Muscle layer of colon (tissue), 2 donors: ENCODE results near the gene ATP6V1F.

ENCODE experiments used
- H3K27ac ChIP-seq: one replicate; pipeline ENCODE4 v1.7.0; 2013; ENCODE audit warnings: low read depth, mild to moderate bottlenecking, low read length, moderate library complexity
- H3K27me3 ChIP-seq, 2 donors: one replicate each; pipeline ENCODE4 v1.7.0; 2013; ENCODE audit warnings: low read length in 2 of 2, mild to moderate bottlenecking in 2 of 2; ENCODE audit not compliant: insufficient read depth in 2 of 2, control insufficient read depth in 1 of 2
- H3K36me3 ChIP-seq: one replicate; pipeline ENCODE4 v1.7.0; 2013; ENCODE audit warnings: mild to moderate bottlenecking, low read length; ENCODE audit not compliant: insufficient read depth
- H3K4me1 ChIP-seq: one replicate; pipeline ENCODE4 v1.7.0; 2013; ENCODE audit warnings: mild to moderate bottlenecking, low read length; ENCODE audit not compliant: insufficient read depth
- H3K4me3 ChIP-seq, 2 donors: one replicate each; pipeline ENCODE4 v1.7.0; 2013; ENCODE audit warnings: low read length in 2 of 2, low read depth in 1 of 2, mild to moderate bottlenecking in 1 of 2, moderate library complexity in 1 of 2
- H3K9ac ChIP-seq: one replicate; pipeline ENCODE4 v1.7.0; 2013; ENCODE audit warnings: low read length
- H3K9me3 ChIP-seq: one replicate; pipeline ENCODE4 v1.7.0; 2013; ENCODE audit warnings: mild to moderate bottlenecking, low read length
- donor health status: abdominal sarcoma.
- donor health status: Adenocarcinoma of cecum.

Gene ATP6V1F

DNA sequence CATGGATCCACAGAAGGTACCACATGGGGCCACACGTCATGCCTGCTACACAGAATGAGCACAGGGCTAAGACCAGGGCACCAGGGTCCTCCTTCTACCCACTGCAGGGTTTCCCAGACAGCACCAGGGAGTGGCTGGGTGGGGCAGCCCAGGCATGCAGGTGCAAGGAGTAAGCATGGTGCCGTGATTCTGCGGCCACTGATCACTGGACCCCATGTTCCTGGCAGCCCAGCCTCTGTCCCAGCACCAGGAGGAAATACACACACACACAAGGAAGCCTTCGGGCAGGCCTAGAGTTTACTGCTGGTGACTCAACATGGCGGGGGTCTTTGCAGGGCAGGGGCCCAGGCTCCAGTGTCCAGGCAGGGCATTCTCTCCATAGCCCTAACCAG lies 13.9 kb downstream of the ATP6V1F start:
- H3K27ac ChIP-seq, result no peak overlapping the region
- H3K27me3 ChIP-seq, result no peaks in the 10 kb centered on the region
- no peaks in the 10 kb centered on the region for H3K36me3 ChIP-seq
- H3K4me3 ChIP-seq, result no peak overlapping the region
- no peaks in the 10 kb centered on the region for H3K9me3 ChIP-seq
- no peaks in the 10 kb centered on the region for H3K4me1 ChIP-seq
- no peak overlapping the region for H3K9ac ChIP-seq

DNA sequence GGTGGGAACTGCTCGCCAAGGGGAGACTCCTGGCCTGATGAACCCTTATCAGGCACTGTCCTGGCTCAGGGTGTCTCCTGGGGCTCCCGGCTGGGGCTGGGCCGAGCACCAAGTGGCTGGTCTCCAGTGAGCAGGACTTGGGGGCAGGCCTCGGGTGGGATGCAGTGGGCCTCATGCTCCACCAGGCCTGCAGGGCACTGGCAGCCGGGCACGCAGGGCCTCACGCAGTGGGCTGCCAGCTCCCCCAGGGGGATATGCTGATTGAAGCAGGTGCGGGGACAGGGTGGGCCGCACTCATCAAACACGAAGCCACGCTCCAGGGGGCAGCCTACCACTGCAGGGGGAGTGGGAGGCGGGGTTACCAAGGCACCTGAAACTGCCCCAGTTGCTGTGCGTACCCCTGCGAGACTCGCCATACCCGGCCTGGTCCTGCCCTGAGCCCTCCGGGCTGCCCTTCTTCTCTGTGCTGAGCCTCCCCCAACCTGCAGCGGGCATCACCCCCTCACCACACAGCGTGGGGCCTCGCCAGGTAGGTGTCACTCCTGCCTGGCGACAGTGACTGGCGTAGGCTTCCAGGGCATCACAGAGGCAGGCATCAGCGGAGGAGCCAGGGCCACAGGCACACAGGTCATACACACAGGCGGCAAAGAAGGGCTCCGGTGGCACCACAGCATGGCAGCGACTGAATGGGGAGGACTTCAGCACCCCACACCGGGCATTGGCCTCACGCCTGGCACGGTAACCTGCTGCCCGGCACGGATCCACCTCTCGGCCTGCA lies 14.5 kb downstream of the ATP6V1F start:
- Histone ChIP-seq H3K27me3 (no peaks in the 10 kb centered on the region), H3K9ac (no peak overlapping the region), H3K4me1 (no peaks in the 10 kb centered on the region), H3K9me3 (no peaks in the 10 kb centered on the region), H3K36me3 (no peaks in the 10 kb centered on the region), H3K4me3 (no peak overlapping the region), H3K27ac (no peak overlapping the region)

DNA sequence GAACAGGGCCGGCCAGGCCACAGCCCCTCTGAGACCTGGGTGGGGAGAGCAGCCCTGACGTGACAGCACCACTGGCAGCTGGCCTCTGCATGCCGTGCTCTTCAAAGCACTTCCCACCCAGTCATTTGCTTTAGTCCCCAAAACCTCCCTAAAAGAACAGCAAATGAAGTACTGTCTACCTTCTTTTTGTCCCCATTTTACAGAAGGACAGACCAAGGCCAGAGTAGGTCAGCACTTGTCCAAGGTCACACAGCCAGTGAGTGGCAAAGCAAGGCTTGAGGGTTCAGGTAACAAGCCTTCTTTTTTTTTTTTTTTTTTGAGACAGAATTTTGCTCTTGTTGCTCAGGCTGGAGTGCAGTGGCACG lies 15.1 kb downstream of the ATP6V1F start:
- no peaks in the 10 kb centered on the region for H3K27me3 ChIP-seq
- no peak overlapping the region for H3K4me3 ChIP-seq
- H3K9ac ChIP-seq, result no peak overlapping the region
- H3K27ac ChIP-seq, result no peak overlapping the region
- H3K4me1 ChIP-seq, result no peaks in the 10 kb centered on the region
- no peaks in the 10 kb centered on the region for H3K36me3 ChIP-seq
- H3K9me3 ChIP-seq, result no peaks in the 10 kb centered on the region

DNA sequence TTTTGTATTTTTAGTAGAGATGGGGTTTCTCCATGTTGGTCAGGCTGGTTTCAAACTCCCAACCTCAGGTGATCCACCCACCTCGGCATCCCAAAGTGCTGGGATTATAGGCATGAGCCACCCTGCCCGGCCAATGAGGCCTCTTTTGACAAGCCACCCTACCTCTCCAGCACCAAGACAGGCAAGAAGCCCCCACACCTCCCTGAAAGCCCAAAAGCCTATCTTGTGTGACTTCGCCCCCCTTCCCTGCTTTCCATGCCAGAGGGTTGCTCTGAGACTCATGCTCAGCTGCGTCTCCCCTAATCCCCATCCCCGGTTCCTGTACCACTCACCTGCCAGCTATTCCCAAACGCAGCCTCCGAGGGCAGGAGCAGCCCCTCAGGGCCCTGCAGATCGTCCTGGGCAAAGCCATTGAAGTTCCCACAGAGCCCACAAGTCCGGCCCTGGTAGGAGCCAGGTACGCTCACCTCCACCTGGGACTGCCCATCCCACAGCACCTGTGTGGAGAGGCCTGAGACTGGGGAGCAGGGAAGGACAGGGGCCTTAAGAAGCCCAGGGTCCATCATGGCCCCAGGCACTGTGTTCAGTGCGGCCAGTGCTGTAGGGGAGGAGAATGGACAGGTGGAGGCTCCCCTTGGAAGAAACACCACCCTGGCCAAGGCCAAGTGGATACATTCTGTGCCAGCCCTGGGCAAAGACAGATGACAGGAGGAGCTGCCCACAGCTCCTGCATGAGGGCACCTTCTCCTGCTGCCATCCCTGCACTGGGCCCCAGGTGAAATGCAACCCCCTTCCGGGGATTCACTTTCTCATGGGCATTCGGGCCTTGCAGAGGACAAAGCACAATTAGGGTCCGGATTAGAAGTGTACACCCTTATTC lies 15.8 kb downstream of the ATP6V1F start:
- Histone ChIP-seq H3K27ac (no peak overlapping the region), H3K4me3 (no peak overlapping the region)

DNA sequence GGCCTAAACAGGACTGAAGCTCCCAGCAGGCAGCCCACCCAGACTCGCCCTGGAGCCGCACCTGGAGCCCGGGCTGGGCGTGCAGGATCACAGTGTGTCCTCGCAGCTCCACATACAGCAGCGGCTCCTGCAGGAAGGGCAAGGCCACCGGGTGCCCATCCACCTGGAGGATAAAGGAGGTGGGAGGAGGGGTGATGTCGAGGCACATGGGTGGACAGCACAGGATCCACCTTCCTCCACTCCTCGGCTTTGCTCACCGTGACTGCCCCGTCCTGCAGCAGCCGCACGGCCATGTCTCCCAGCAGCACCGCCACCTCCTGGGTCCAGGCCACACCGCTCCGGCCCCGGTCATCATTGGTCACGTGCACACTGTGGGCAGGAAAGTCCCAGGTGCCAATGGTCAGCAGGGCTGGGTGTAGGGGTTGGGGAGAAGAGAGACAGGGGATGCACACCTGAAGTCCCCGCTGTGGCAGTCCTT lies 16.8 kb downstream of the ATP6V1F start:
- Histone ChIP-seq H3K36me3 (no peaks in the 10 kb centered on the region), H3K4me3 (no peak overlapping the region), H3K9ac (no peak overlapping the region), H3K27me3 (no peaks in the 10 kb centered on the region), H3K9me3 (no peaks in the 10 kb centered on the region), H3K27ac (no peak overlapping the region), H3K4me1 (no peaks in the 10 kb centered on the region)

More for the DNA sequence above, 15.8 kb downstream of the ATP6V1F start:
- Histone ChIP-seq H3K27me3 (no peaks in the 10 kb centered on the region), H3K9ac (no peak overlapping the region), H3K9me3 (no peaks in the 10 kb centered on the region), H3K36me3 (no peaks in the 10 kb centered on the region), H3K4me1 (no peaks in the 10 kb centered on the region)

DNA sequence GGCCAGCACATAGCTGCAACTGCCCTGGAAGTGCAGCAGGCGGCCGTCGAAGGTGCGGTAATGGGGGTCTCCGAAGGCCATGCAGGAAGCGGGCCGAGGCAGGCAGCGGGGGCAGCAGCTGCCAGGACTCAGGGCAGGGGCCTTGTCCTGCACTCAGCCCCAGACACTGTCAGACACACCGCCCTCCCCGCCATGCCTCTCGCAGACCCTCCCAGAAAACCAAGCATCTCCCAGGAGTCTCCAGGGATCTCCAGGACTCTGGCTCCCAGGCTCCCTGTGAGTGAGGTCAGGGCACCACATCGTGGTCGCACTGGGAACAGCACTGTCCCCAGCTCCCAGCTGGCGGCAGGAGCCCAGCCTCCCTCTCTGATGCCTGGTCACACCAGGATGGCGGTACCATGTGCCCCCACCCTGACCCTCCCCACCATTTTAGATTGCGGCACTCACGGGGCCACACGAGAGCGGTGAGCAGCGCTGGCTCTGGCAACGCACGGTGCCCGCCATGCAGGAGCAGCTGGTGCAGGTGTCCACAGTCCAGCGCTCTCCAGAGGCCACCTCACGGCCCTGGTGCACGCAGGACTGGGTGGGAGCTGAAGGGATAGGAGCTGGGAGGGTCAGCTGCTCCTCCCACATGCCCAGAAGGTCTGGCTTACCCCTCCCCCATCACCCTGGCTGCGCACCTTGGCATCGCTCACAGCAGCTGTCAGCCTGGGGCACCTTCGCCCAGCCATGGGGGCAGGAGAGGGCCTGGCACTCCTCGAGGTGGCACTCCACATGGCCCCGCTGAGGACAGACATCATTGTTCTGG lies 17.5 kb downstream of the ATP6V1F start:
- Histone ChIP-seq H3K4me1 (no peaks in the 10 kb centered on the region), H3K27ac (no peak overlapping the region), H3K4me3 (no peak overlapping the region), H3K9ac (no peak overlapping the region), H3K27me3 (no peaks in the 10 kb centered on the region), H3K36me3 (no peaks in the 10 kb centered on the region), H3K9me3 (no peaks in the 10 kb centered on the region)

DNA sequence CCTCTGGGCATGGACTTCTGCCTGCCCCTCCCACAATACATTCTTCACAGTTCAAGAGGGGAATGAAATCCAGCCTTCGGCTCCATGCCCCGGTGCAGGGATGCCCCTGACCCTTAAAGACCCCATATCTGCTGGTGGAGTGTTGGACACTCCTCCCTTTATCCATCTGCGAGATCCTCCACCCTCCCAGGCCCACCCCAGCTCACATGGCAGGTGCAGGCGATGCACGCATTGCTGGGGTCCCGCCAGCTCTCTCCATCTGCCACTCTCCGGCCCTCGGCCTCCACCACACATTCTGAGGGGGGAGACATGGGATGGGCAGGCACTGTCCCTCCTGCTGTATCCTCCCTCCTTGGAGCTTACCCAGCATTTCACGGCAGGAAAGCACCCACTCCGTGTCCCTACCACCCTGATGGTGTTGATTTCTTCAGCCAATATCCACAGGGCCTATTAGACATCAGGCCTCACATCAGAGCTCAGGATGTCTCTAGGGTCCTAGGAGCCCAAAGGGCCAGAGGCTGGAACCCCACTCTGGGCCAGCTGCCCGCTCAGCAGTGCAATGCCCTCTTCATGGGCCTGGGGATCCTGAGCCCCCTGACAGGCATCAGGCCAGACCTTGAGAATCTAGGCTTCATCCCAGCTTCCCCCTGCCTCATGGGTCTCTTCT lies 18.3 kb downstream of the ATP6V1F start:
- no peak overlapping the region for H3K9ac ChIP-seq
- H3K36me3 ChIP-seq, result no peaks in the 10 kb centered on the region
- no peak overlapping the region for H3K4me3 ChIP-seq
- no peaks in the 10 kb centered on the region for H3K9me3 ChIP-seq
- H3K27ac ChIP-seq, result no peak overlapping the region
- no peaks in the 10 kb centered on the region for H3K27me3 ChIP-seq
- H3K4me1 ChIP-seq, result no peaks in the 10 kb centered on the region

DNA sequence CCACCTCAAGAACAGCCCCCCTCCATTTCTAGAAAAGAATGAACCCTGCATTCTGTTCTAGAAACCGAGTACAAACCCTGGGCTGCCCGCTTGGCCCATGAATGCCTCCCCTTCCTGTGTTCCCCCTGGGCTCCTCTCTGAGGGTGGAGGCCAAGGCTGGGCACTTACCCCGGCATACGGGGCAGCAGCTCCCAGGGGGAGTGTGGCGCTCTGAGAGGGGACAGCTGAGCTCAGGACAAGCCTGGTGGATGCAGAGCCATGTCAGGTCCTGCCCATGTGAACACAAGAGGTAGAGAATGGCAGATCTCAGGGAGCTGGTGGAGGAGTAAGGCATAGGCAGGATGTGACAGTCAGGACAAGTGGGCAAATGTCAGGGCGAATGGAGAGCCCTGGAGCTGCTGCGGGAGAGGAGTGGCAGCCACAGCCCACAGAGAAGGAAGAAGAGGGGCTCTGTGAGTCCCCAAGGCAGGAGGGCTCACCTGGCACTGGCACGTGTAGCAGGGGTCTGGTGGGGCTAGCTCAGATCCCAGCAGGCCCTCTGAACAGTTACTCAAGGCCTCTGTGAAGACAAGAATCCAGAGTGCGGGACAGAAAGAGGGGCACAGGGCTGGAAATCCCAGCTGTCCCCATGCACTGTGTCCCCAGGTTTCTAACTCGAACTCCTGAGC lies 18.9 kb downstream of the ATP6V1F start:
- H3K4me3 ChIP-seq, result no peak overlapping the region
- no peaks in the 10 kb centered on the region for H3K4me1 ChIP-seq
- H3K9ac ChIP-seq, result no peak overlapping the region
- H3K9me3 ChIP-seq, result no peaks in the 10 kb centered on the region
- no peak overlapping the region for H3K27ac ChIP-seq
- no peaks in the 10 kb centered on the region for H3K36me3 ChIP-seq
- peaks cover 0 to 2% of the 10 kb centered on the region in 2 donors for H3K27me3 ChIP-seq

DNA sequence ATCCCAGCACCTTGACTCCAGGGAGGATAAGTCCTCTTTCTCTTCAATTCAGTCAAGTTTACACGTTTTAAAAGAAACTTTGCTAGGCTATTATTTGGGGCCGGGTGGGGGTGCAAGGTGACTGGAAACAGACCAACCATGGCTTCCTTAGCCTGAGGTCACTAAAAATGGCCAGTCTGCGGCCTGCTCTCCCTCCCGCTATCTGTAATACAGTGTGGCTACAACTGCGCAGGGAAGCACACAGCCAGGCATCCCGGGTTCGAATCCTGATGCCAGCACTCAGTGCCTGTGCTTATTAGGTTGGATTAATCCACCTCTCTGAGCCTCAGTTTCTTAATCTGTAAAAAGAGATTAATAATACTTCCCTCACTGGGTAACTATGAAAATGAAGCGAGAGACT lies 19.5 kb downstream of the ATP6V1F start:
- Histone ChIP-seq H3K27ac (no peak overlapping the region), H3K4me3 (no peak overlapping the region), H3K27me3 (peaks cover 0 to 7% of the 10 kb centered on the region in 2 donors), H3K9ac (no peak overlapping the region), H3K9me3 (no peaks in the 10 kb centered on the region), H3K4me1 (no peaks in the 10 kb centered on the region), H3K36me3 (no peaks in the 10 kb centered on the region)

DNA sequence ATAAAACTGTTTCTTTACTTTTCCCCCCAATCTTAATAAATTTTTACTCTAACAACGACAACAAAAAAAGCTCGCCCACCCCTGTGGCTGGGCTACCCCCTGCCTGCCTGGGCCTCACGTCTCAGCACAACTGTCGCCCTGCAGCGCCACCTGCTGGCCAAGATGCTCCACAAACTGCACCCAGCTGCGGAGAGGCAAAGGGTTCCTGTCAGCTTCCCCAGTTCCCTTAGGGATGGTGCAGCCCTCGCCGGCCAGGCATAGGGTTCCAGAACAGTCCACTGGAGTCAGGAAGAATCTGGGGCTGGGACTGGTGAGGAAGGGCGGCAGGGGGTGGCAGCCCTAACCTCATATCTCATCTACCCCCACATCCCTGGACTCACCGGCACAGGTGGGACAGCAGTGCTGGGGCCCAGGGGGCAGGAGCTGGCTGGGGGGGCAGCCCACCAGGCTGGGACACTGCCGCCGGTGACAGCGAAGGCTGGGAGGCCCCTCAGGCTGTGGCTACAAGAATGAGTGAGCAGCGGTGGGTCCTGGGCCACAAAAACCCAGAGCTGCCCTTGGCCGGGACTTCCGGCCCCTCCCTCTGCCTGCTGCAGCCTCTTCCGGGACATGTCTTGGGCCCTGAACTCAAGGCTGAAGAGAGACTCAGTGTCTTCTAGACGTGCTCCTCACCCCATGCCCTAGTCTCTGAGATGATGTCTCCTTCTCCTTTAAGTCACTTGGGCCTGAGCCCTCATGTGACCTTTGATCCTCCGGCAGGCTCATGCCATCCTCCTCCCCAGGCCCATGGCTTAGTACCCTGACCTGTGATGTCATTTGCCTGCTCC lies 21.2 kb downstream of the ATP6V1F start:
- H3K27me3 ChIP-seq, result peaks cover 0 to 18% of the 10 kb centered on the region in 2 donors
- no peak overlapping the region for H3K27ac ChIP-seq
- no peak overlapping the region for H3K4me3 ChIP-seq
- no peaks in the 10 kb centered on the region for H3K36me3 ChIP-seq
- no peaks in the 10 kb centered on the region for H3K9me3 ChIP-seq
- no peaks in the 10 kb centered on the region for H3K4me1 ChIP-seq
- no peak overlapping the region for H3K9ac ChIP-seq
